Transverse colon (tissue), 4 donors: ENCODE measurements around the gene PIEZO2. TPM values are rescaled to one million over a fixed set of nuclear protein-coding genes. Genes with fewer than 3 reads are reported as not detected.

ENCODE experiments used
- DNase-seq: peaks from one replicate; pipeline ENCODE4 v3.0.0-alpha.2; 2019
- H3K27ac ChIP-seq, 4 donors: fragments of 200-600 bp; sonication (generic); 2 replicates each; pipeline ENCODE4 v1.5.1; 2016 to 2018; ENCODE audit warnings: inconsistent platforms in 4 of 4
- H3K27me3 ChIP-seq: fragments of 200-600 bp; sonication (generic); 2 replicates; pipeline ENCODE4 v1.5.1; 2017; ENCODE audit warnings: inconsistent platforms
- H3K36me3 ChIP-seq, 4 donors: fragments of 200-600 bp; sonication (generic); 2 replicates each; pipeline ENCODE4 v1.5.1; 2017 to 2019; ENCODE audit warnings: inconsistent platforms in 4 of 4
- H3K4me1 ChIP-seq, 4 donors: fragments of 200-600 bp; sonication (generic); 2 replicates each; pipeline ENCODE4 v1.5.1; 2017 to 2020; ENCODE audit warnings: inconsistent platforms in 4 of 4
- H3K4me3 ChIP-seq, 4 donors: fragments of 200-600 bp; sonication (generic); 1 replicate in 1 of 4; 2 replicates in 3 of 4; pipeline versions ENCODE4 v1.5.1 to v1.6.1; 2017 to 2019; ENCODE audit warnings: inconsistent platforms in 4 of 4
- H3K9me3 ChIP-seq, 2 donors: fragments of 200-600 bp; sonication (generic); 2 replicates each; pipeline ENCODE4 v1.5.1; 2017 to 2019; ENCODE audit warnings: inconsistent platforms in 2 of 2
- CTCF ChIP-seq, 5 experiments: fragments of 200-600 bp in 3 of 5; fragments of 450-650 bp in 2 of 5; sonication (generic) in 3 of 5; IDR thresholded peaks; 1 replicate in 2 of 5; 2 replicates in 3 of 5; pipeline ENCODE4 v1.5.1; 2016 to 2017; ENCODE audit warnings: antibody characterized with exemption in 5 of 5, inconsistent platforms in 3 of 5, mild to moderate bottlenecking in 2 of 5, moderate library complexity in 1 of 5
- EP300 ChIP-seq: sonication (generic); formaldehyde crosslinking; IDR thresholded peaks from one replicate; pipeline ENCODE4 v1.6.1; 2017; ENCODE audit warnings: antibody characterized with exemption, low read depth
- POLR2A ChIP-seq: fragments of 450-650 bp; IDR thresholded peaks from one replicate; pipeline ENCODE4 v1.6.1; 2016; ENCODE audit warnings: antibody characterized with exemption, mild to moderate bottlenecking, moderate library complexity
- POLR2AphosphoS5 ChIP-seq, 3 donors: sonication (generic); formaldehyde crosslinking; IDR thresholded peaks; one replicate each; pipeline ENCODE4 v1.6.1; 2016; ENCODE audit warnings: antibody characterized with exemption in 3 of 3
- WGBS, 2 donors: methylation state at CpG; one replicate each; pipeline ENCODE4 v1.1.5; 2018; ENCODE audit warnings: low coverage in 1 of 2; 5-methylcytosine and 5-hydroxymethylcytosine counted together
- in situ Hi-C, 4 donors: fragments of 200-750 bp; cut with MboI; loops; one replicate each; pipeline versions ENCODE4 v1.15.0 to v1.15.1; 2017; ENCODE audit warnings: low sequenced_read_pairs in 3 of 4, low pct_ligation_motif_present in 1 of 4, low pct_unique_long_range_greater_than_20kb in 1 of 4
- intact Hi-C: fragments of 100-400 bp; cut with DNase I; formaldehyde crosslinking; loops from one replicate; pipeline ENCODE4 v1.15.1; 2023; ENCODE audit warnings: low total_unique reads
- total RNA-seq, 4 donors: library from RNA; depleted of rRNA; stranded (reverse); fragments of >200 nt; gene quantifications; one replicate each; pipeline ENCODE4 v1.1.0, GENCODE V29; 2016

The PIEZO2 gene
- total RNA-seq, 4 donors from 2014 or later: 2.9 to 7.5 (median 4.5) TPM

DNA sequence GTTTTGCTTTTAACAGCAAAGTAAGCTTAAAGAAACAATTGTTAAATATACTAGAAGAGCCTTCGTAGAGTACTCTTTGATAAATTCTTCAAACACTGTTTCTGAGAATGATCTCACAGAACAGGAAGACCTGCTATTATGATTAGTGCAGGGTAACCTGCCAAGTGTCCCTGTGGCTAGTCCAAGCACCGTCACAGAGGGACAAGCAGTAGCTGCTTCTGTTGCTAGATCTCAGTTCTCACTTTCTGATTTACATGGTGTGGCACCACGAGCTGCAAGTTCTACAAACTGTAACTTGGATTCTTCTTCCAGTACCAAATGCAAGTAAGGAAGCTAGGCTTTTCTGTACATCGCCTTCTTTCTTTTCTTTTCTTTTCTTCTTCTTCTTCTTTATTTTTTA lies 121.5 kb downstream of the PIEZO2 start:
- no peak for DNase-seq
- H3K9me3 ChIP-seq: no peaks in the 10 kb centered on the region
- in situ Hi-C loops (loop anchor here in 2 of 4 donors (10.0 to 25.0 kb wide), 2 partner anchors 163 to 166 kb away; no protein-coding TSS in a partner anchor), intact Hi-C loops (no loop called here)
- 50 to 63% methylated on average over 1 to 4 of the region's 4 CpGs for WGBS, 2 donors
- H3K36me3 ChIP-seq: no peaks in the 10 kb centered on the region
- H3K27me3 ChIP-seq: no peaks in the 10 kb centered on the region
- TF ChIP-seq POLR2A (no peak), POLR2AphosphoS5 (IDR thresholded peaks at IDR 0.05) (no peak), CTCF (IDR thresholded peaks at IDR 0.05) (no peak)
- no peak overlapping the region for H3K27ac ChIP-seq
- no peaks in the 10 kb centered on the region for H3K4me1 ChIP-seq
- no peak overlapping the region for H3K4me3 ChIP-seq

GRCh38 chr18:11025671-11026070 lies 123.7 kb downstream of the PIEZO2 start:
- H3K4me1 ChIP-seq: peaks cover 0 to 2% (median 0%) of the 10 kb centered on the region in 4 donors
- intact Hi-C loops (no loop called here), in situ Hi-C loops (loop anchor here in 2 of 4 donors (10.0 to 25.0 kb wide), 2 partner anchors 161 to 163 kb away; no protein-coding TSS in a partner anchor)
- no peaks in the 10 kb centered on the region for H3K9me3 ChIP-seq
- no peak overlapping the region for H3K27ac ChIP-seq
- H3K4me3 ChIP-seq: no peak overlapping the region
- no peaks in the 10 kb centered on the region for H3K36me3 ChIP-seq
- no peak for DNase-seq
- WGBS, 2 donors: 69% methylated on average over 4 of the region's 4 CpGs; no CpG with 5 or more reads in 1 of the 2 donors
- TF ChIP-seq EP300 (no peak), CTCF (IDR thresholded peaks at IDR 0.05) (no peak), POLR2A (no peak), POLR2AphosphoS5 (IDR thresholded peaks at IDR 0.05) (no peak)
- no peaks in the 10 kb centered on the region for H3K27me3 ChIP-seq

- Histone ChIP-seq H3K4me3 (no peak overlapping the region), H3K36me3 (no peaks in the 10 kb centered on the region), H3K4me1 (peaks cover 0 to 2% (median 0%) of the 10 kb centered on the region in 4 donors), H3K27me3 (no peaks in the 10 kb centered on the region), H3K27ac (no peak overlapping the region), H3K9me3 (no peaks in the 10 kb centered on the region)
- no peak for TF ChIP-seq POLR2AphosphoS5 (IDR thresholded peaks at IDR 0.05)
- no peak for TF ChIP-seq CTCF (IDR thresholded peaks at IDR 0.05)
- TF ChIP-seq EP300: no peak
- TF ChIP-seq POLR2A: no peak
- DNase-seq: no peak
- in situ Hi-C loops: loop anchor here in 2 of 4 donors (10.0 to 25.0 kb wide), 2 partner anchors 160 to 163 kb away; no protein-coding TSS in a partner anchor
- intact Hi-C loops: no loop called here
- WGBS, 2 donors: 81 to 82% methylated on average over 8 to 13 of the region's 13 CpGs
Measured at GRCh38 chr18:11024928-11025669, 124.3 kb downstream of the PIEZO2 start.

DNA sequence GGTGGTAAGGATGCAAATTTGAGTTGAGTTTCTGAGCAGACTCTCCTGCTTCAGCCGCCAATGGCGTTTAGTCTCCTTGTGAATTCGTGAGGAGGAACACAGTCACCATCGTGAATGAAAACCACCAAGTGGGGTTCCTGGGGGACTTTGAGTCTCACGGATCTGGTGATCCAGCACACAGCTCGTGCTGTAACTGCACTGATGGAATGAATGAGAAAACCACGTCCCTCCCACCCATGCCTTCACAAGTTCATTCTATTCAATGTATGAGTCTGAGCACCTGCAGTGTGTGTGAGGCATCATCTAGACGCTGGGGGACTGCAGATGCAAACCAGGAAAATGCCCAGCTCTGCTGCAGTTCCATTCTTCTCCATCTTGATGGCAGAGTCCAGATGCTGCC lies 127.9 kb downstream of the PIEZO2 start:
- TF ChIP-seq POLR2A (no peak), EP300 (no peak), CTCF (IDR thresholded peaks at IDR 0.05) (no peak), POLR2AphosphoS5 (IDR thresholded peaks at IDR 0.05) (no peak)
- WGBS, 2 donors: 77 to 100% methylated on average over 1 to 8 of the region's 8 CpGs
- H3K9me3 ChIP-seq: no peaks in the 10 kb centered on the region
- no peak overlapping the region for H3K27ac ChIP-seq
- intact Hi-C loops: no loop called here
- no peaks in the 10 kb centered on the region for H3K36me3 ChIP-seq
- DNase-seq: no peak
- H3K4me3 ChIP-seq: no peak overlapping the region
- peaks cover 0 to 2% (median 0%) of the 10 kb centered on the region in 4 donors for H3K4me1 ChIP-seq
- in situ Hi-C loops: loop anchor here in 1 of 4 donors (10.0 kb wide), 1 partner anchor 157 kb away; no protein-coding TSS in a partner anchor
- no peaks in the 10 kb centered on the region for H3K27me3 ChIP-seq
